Measurements from ENCODE around the gene CD69.
"Not testable (repeated sequence)": the region's sequence is repeated elsewhere in the genome, so short reads cannot be mapped to it uniquely, and the experiment has no call there.

The CD69 gene

DNA sequence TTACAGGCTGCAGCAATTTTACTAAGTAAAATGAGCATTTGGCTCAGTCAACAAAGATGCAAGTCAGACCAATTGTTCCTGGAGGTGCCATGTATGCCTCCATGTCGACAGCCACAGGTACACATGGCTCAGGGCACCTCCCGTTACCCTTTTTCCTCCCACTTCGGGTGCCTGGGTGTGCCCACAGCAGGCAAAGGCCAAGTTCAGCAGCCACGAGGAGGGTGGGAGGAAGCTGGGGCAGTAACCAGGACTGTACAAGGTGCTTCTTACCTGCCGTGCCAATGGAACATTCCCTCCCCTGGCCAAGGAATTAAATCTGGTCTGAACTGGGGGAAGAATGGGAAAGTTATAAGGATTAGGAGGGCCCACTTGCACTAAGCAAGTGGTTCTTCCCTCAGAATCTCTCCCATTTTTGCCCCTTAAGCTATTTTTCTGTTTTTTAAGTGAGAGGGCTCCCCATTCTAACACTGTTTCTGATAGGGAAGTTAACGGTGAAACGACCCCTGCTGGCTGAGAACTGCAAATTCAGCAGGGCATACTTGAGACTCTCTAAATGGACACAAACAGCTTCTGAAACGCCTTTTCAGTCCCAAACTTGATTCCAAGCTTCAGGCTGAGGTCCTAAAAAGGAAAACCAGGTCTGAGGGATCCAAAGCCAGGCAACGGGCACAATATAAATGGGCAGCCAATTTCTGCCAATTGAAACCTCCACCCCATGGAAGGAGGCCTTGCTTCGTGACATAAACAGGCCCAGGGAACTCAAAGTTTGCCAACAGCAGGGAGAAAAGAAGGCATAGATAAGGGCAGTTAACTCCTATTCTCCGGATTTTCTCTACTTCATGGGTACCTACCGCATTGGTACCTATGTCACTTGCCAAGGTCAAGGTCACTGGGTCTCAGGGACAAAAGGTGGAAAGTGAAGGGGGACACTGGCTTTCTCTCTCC, 52.6 kb downstream of the CD69 start:
- DNase-seq (ENCODE audit: low spot score) = no peak
- TF ChIP-seq, protein P1, sequence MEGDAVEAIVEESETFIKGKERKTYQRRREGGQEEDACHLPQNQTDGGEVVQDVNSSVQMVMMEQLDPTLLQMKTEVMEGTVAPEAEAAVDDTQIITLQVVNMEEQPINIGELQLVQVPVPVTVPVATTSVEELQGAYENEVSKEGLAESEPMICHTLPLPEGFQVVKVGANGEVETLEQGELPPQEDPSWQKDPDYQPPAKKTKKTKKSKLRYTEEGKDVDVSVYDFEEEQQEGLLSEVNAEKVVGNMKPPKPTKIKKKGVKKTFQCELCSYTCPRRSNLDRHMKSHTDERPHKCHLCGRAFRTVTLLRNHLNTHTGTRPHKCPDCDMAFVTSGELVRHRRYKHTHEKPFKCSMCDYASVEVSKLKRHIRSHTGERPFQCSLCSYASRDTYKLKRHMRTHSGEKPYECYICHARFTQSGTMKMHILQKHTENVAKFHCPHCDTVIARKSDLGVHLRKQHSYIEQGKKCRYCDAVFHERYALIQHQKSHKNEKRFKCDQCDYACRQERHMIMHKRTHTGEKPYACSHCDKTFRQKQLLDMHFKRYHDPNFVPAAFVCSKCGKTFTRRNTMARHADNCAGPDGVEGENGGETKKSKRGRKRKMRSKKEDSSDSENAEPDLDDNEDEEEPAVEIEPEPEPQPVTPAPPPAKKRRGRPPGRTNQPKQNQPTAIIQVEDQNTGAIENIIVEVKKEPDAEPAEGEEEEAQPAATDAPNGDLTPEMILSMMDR (IDR thresholded peaks at IDR 0.05) = peak; percentile 30
- Histone ChIP-seq H3K4me3 (no peak overlapping the region), H3K27ac (no peak overlapping the region)

DNA sequence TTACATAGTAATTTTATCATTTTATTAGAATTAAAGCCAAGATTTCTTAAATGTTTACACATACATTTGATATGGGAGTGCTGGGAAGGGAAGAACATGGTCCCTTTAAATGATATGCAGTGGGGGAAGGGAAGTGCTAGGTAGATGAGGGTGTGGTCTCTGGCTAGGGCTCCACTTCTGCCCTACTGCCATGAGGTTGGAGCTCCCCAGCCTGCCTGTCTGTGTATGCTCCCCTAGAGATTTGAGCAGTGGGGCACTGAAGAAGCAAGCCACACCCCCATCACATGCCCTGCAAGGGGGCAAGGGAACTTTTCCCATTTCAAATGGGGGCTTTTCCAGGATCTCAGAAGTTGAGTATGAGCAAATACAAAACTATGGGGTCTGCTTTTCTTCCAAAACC, 53.3 kb downstream of the CD69 start:
- TF ChIP-seq, protein P1 (IDR thresholded peaks at IDR 0.05) = no peak
- DNase-seq (ENCODE audit: low spot score) = no peak
- Histone ChIP-seq H3K27ac (no peak overlapping the region), H3K4me3 (no peak overlapping the region)

DNA sequence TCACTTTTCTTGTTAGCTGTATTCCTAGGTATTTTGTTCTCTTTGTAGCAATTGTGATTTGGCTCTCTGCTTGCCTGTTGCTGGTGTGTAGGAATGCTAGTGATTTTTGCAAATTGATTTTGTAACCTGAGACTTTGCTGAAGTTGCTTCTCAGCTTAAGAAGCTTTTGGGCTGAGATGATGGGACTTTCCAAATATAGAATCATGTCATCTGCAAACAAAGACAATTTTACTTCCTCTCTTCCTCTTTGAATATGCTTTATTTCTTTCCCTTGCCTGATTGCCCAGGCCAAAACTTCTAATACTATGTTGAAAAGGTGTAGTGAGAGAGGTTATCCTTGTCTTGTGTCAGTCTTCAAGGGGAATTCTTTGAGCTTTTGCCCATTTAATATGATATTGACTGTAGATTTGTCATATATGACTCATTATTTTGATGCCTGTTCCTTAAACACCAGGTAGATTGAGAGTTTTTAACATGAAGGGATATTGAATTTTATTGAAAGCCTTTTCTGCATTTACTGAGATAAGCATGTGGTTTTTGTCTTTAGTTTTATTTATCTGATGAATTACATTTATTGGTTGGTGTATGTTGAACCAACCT, 54.5 kb downstream of the CD69 start:
- TF ChIP-seq, protein P1 (IDR thresholded peaks at IDR 0.05) = no peak
- H3K27ac ChIP-seq = no peak overlapping the region
- no peak for DNase-seq (ENCODE audit: low spot score)
- H3K4me3 ChIP-seq = no peak overlapping the region

DNA sequence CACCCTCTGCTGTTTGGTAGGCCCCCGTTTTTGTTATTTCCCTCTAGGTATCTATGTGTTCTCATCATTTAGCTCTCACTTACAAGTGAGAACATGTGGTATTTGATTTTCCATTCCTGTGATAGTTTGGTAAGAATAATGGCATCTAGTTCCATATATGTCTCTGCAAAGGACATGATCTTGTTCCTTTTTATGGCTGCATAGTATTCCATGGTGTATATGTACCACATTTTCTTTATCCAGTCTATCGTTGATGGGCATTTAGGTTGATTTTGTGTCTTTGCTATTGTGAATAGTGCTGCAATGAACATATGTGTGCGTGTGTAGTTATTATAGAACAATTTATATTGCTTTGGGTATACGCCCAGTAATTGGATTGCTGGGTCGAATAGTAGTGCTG, 56.1 kb downstream of the CD69 start:
- not testable (repeated sequence) for DNase-seq (ENCODE audit: low spot score); H3K4me3 ChIP-seq; H3K27ac ChIP-seq

All from coronary artery (tissue), 2 donors.